Glutamatergic neuron (in vitro differentiated cells): Measurements from ENCODE around the gene PACRG. TPM values are rescaled to one million over a fixed set of nuclear protein-coding genes. Genes with fewer than 3 reads are reported as not detected.

Experiments
- DNase-seq: peaks from one replicate; pipeline ENCODE4 v3.0.0; 2022
- H3K27ac Mint-ChIP-seq: one replicate; pipeline ENCODE4 v1.8.0; 2020; ENCODE audit warnings: mild to moderate bottlenecking, mixed read lengths, inconsistent platforms; ENCODE audit not compliant: unreplicated experiment
- H3K27me3 Mint-ChIP-seq: one replicate; pipeline ENCODE4 v1.8.0; 2020; ENCODE audit warnings: mild to moderate bottlenecking, moderate library complexity, mixed read lengths, inconsistent platforms; ENCODE audit not compliant: unreplicated experiment
- H3K36me3 Mint-ChIP-seq: one replicate; pipeline ENCODE4 v1.8.0; 2020; ENCODE audit warnings: mild to moderate bottlenecking, mixed read lengths, inconsistent platforms; ENCODE audit not compliant: unreplicated experiment
- H3K4me1 Mint-ChIP-seq: one replicate; pipeline ENCODE4 v1.8.0; 2020; ENCODE audit warnings: mild to moderate bottlenecking, low read depth, mixed read lengths, inconsistent platforms; ENCODE audit not compliant: unreplicated experiment
- H3K4me3 Mint-ChIP-seq: one replicate; pipeline ENCODE4 v1.8.0; 2020; ENCODE audit warnings: mild to moderate bottlenecking, mixed read lengths, inconsistent platforms; ENCODE audit not compliant: unreplicated experiment
- H3K9me3 Mint-ChIP-seq: one replicate; pipeline ENCODE4 v1.8.0; 2020; ENCODE audit warnings: mild to moderate bottlenecking, moderate library complexity, mixed read lengths, inconsistent platforms; ENCODE audit not compliant: unreplicated experiment
- CTCF ChIP-seq: fragments of 200-600 bp; sonication (generic); IDR thresholded peaks from one replicate; pipeline ENCODE4 v1.5.0; 2021; ENCODE audit not compliant: partially characterized antibody, unreplicated experiment
- total RNA-seq: library from RNA; stranded (reverse); fragmentation: NEBNext Ultra II Directional; extraction: Animal tissue kit (Norgen Biotek cat#: 25700); gene quantifications from one replicate; pipeline ENCODE4 v1.2.1, GENCODE V29; 2021; ENCODE audit not compliant: unreplicated experiment

The PACRG gene
- total RNA-seq, 1 donor from 2014 or later = not detected

GRCh38 chr6:162866656-162867055, 138.9 kb downstream of the PACRG start:
- no peak overlapping the region for H3K4me3 Mint-ChIP-seq
- no peak overlapping the region for H3K27ac Mint-ChIP-seq
- no peaks in the 10 kb centered on the region for H3K27me3 Mint-ChIP-seq

GRCh38 chr6:162868397-162868796, 140.6 kb downstream of the PACRG start:
- Mint-ChIP-seq H3K4me3 (no peak overlapping the region), H3K9me3 (no peaks in the 10 kb centered on the region), H3K27me3 (no peaks in the 10 kb centered on the region), H3K4me1 (no peaks in the 10 kb centered on the region), H3K27ac (no peak overlapping the region), H3K36me3 (no peaks in the 10 kb centered on the region)
- TF ChIP-seq CTCF = no peak
- no peak for DNase-seq

More at GRCh38 chr6:162866656-162867055, 138.9 kb downstream of the PACRG start:
- no peak for DNase-seq
- no peaks in the 10 kb centered on the region for H3K4me1 Mint-ChIP-seq
- H3K9me3 Mint-ChIP-seq = no peaks in the 10 kb centered on the region
- H3K36me3 Mint-ChIP-seq = no peaks in the 10 kb centered on the region
- no peak for TF ChIP-seq CTCF

GRCh38 chr6:162871966-162872365, 144.2 kb downstream of the PACRG start:
- DNase-seq = no peak
- Mint-ChIP-seq H3K27ac (no peak overlapping the region), H3K4me3 (no peak overlapping the region), H3K4me1 (no peaks in the 10 kb centered on the region), H3K27me3 (no peaks in the 10 kb centered on the region), H3K9me3 (no peaks in the 10 kb centered on the region), H3K36me3 (no peaks in the 10 kb centered on the region)
- no peak for TF ChIP-seq CTCF

GRCh38 chr6:162873537-162873936, 145.8 kb downstream of the PACRG start:
- Mint-ChIP-seq H3K36me3 (no peaks in the 10 kb centered on the region), H3K4me1 (no peaks in the 10 kb centered on the region), H3K4me3 (no peak overlapping the region), H3K9me3 (no peaks in the 10 kb centered on the region), H3K27me3 (no peaks in the 10 kb centered on the region), H3K27ac (no peak overlapping the region)
- no peak for DNase-seq
- no peak for TF ChIP-seq CTCF

GRCh38 chr6:162875070-162875469, 147.3 kb downstream of the PACRG start:
- no peak overlapping the region for H3K4me3 Mint-ChIP-seq

More at GRCh38 chr6:162875070-162875469, 147.3 kb downstream of the PACRG start:
- DNase-seq = no peak
- Mint-ChIP-seq H3K27me3 (no peaks in the 10 kb centered on the region), H3K36me3 (no peaks in the 10 kb centered on the region), H3K4me1 (no peaks in the 10 kb centered on the region), H3K27ac (no peak overlapping the region), H3K9me3 (no peaks in the 10 kb centered on the region)
- TF ChIP-seq CTCF = no peak
